Neural progenitor cell (in vitro differentiated cells): ENCODE measurements around the gene CASK. TPM values are rescaled to one million over a fixed set of nuclear protein-coding genes. Genes with fewer than 3 reads are reported as not detected.

Experiments
- DNase-seq: peaks from one replicate; pipeline ENCODE4 v3.0.0-alpha.2; 2016; ENCODE audit warnings: low spot score
- H2AFZ ChIP-seq: fragments of 200-600 bp; sonication (generic); replicated peaks from 2 replicates; pipeline ENCODE4 v1.6.1; 2016; ENCODE audit warnings: antibody characterized with exemption
- H3F3A ChIP-seq: fragments of 200-600 bp; sonication (generic); 2 replicates; pipeline ENCODE4 v1.6.1; 2016; ENCODE audit warnings: antibody characterized with exemption, low read depth
- H3K27ac ChIP-seq: fragments of 200-600 bp; sonication (generic); 2 replicates; pipeline ENCODE4 v1.5.1; 2016; ENCODE audit warnings: mild to moderate bottlenecking
- H3K27me3 ChIP-seq: fragments of 200-600 bp; sonication (generic); 2 replicates; pipeline ENCODE4 v1.6.1; 2016; ENCODE audit warnings: mild to moderate bottlenecking, moderate library complexity
- H3K36me3 ChIP-seq: fragments of 200-600 bp; sonication (generic); 2 replicates; pipeline ENCODE4 v1.5.1; 2016
- H3K4me1 ChIP-seq: fragments of 200-600 bp; sonication (generic); 2 replicates; pipeline ENCODE4 v1.6.1; 2016; ENCODE audit warnings: mixed run types
- H3K4me2 ChIP-seq: fragments of 200-600 bp; sonication (generic); 2 replicates; pipeline ENCODE4 v1.6.1; 2016
- H3K4me3 ChIP-seq: fragments of 200-600 bp; sonication (generic); 2 replicates; pipeline ENCODE4 v1.5.1; 2016
- H3K79me2 ChIP-seq: fragments of 200-600 bp; sonication (generic); 2 replicates; pipeline ENCODE4 v1.6.1; 2016; ENCODE audit warnings: low read depth
- H3K9ac ChIP-seq: fragments of 200-600 bp; sonication (generic); 2 replicates; pipeline ENCODE4 v1.6.1; 2016
- H3K9me3 ChIP-seq: fragments of 200-600 bp; sonication (generic); 2 replicates; pipeline ENCODE4 v1.5.1; 2016; ENCODE audit warnings: low read depth
- H4K20me1 ChIP-seq: fragments of 200-600 bp; sonication (generic); 2 replicates; pipeline ENCODE4 v1.6.1; 2016; ENCODE audit warnings: low read depth
- H3K27ac Mint-ChIP-seq: 3 replicates; pipeline ENCODE4 v1.8.0; 2021; ENCODE audit warnings: mixed read lengths
- H3K27me3 Mint-ChIP-seq: 2 replicates; pipeline ENCODE4 v1.8.0; 2022; ENCODE audit warnings: low read depth, mild to moderate bottlenecking, inconsistent platforms, moderate library complexity, mixed read lengths; ENCODE audit not compliant: insufficient read depth
- H3K36me3 Mint-ChIP-seq: 3 replicates; pipeline ENCODE4 v1.8.0; 2021; ENCODE audit warnings: mixed read lengths
- H3K4me1 Mint-ChIP-seq: 3 replicates; pipeline ENCODE4 v1.8.0; 2021; ENCODE audit warnings: mixed read lengths
- H3K4me3 Mint-ChIP-seq: 3 replicates; pipeline ENCODE4 v1.8.0; 2021; ENCODE audit warnings: mild to moderate bottlenecking, moderate library complexity, mixed read lengths
- H3K9me3 Mint-ChIP-seq: 3 replicates; pipeline ENCODE4 v1.8.0; 2020; ENCODE audit warnings: mixed read lengths
- CTCF ChIP-seq: fragments of 200-600 bp; sonication (generic); IDR thresholded peaks from 2 replicates; pipeline ENCODE4 v1.5.1; 2017; ENCODE audit warnings: antibody characterized with exemption, mild to moderate bottlenecking
- EZH2 ChIP-seq: fragments of 200-600 bp; sonication (generic); IDR thresholded peaks from 2 replicates; pipeline ENCODE4 v1.6.1; 2017; ENCODE audit warnings: antibody characterized with exemption, mild to moderate bottlenecking, moderate library complexity
- EZH2phosphoT487 ChIP-seq: fragments of 200-600 bp; sonication (generic); IDR thresholded peaks from 2 replicates; pipeline ENCODE4 v1.6.1; 2017; ENCODE audit warnings: antibody characterized with exemption
- total RNA-seq: library from RNA; depleted of rRNA; stranded (reverse); fragments of >200 nt; gene quantifications from 2 replicates; pipeline ENCODE4 v1.2.3, GENCODE V29; 2015; ENCODE audit warnings: low replicate concordance

CASK gene
- total RNA-seq, 1 donor from 2014 or later: 85.4 TPM

GRCh38 chrX:41672643-41673042, 250.7 kb downstream of the CASK start:
- Mint-ChIP-seq H3K27me3 (peaks cover 2% of the 10 kb centered on the region), H3K9me3 (no peaks in the 10 kb centered on the region), H3K27ac (no peak overlapping the region), H3K4me3 (no peak overlapping the region), H3K4me1 (no peaks in the 10 kb centered on the region), H3K36me3 (peaks cover 7% of the 10 kb centered on the region)
- Histone ChIP-seq H3K79me2 (no peaks in the 10 kb centered on the region), H3K9ac (no peak overlapping the region), H4K20me1 (no peaks in the 10 kb centered on the region), H2AFZ (no peak overlapping the region), H3K27ac (no peak overlapping the region), H3K36me3 (no peaks in the 10 kb centered on the region), H3K27me3 (no peaks in the 10 kb centered on the region), H3K4me1 (peaks cover 9% of the 10 kb centered on the region), H3F3A (no peaks in the 10 kb centered on the region), H3K4me3 (no peak overlapping the region), H3K9me3 (no peaks in the 10 kb centered on the region), H3K4me2 (no peak overlapping the region)
- TF ChIP-seq EZH2phosphoT487: no peak
- no peak for TF ChIP-seq EZH2
- no peak for TF ChIP-seq CTCF
- no peak for DNase-seq

- Mint-ChIP-seq H3K27ac (no peak overlapping the region), H3K36me3 (peaks cover 7% of the 10 kb centered on the region), H3K4me3 (no peak overlapping the region), H3K4me1 (no peaks in the 10 kb centered on the region), H3K9me3 (no peaks in the 10 kb centered on the region), H3K27me3 (peaks cover 2% of the 10 kb centered on the region)
- H3K36me3 ChIP-seq: no peaks in the 10 kb centered on the region
- TF ChIP-seq EZH2phosphoT487 (no peak), EZH2 (no peak), CTCF (no peak)
- no peaks in the 10 kb centered on the region for H3K27me3 ChIP-seq
- no peak overlapping the region for H3K9ac ChIP-seq
- H3K4me2 ChIP-seq: no peak overlapping the region
- H3K27ac ChIP-seq: no peak overlapping the region
- H3K79me2 ChIP-seq: no peaks in the 10 kb centered on the region
- H2AFZ ChIP-seq: no peak overlapping the region
- H3K9me3 ChIP-seq: no peaks in the 10 kb centered on the region
- DNase-seq: no peak
- no peaks in the 10 kb centered on the region for H3F3A ChIP-seq
- H3K4me3 ChIP-seq: no peak overlapping the region
- no peaks in the 10 kb centered on the region for H4K20me1 ChIP-seq
- H3K4me1 ChIP-seq: peaks cover 9% of the 10 kb centered on the region
Measured at GRCh38 chrX:41671082-41671481, 252.3 kb downstream of the CASK start.

GRCh38 chrX:41670112-41670511, 253.2 kb downstream of the CASK start:
- Histone ChIP-seq H3K4me1 (peaks cover 9% of the 10 kb centered on the region), H4K20me1 (no peaks in the 10 kb centered on the region), H3K4me3 (no peak overlapping the region), H3K9me3 (no peaks in the 10 kb centered on the region), H3K9ac (no peak overlapping the region), H3K36me3 (peaks cover 4% of the 10 kb centered on the region), H3K4me2 (no peak overlapping the region), H3K27ac (no peak overlapping the region), H3K79me2 (no peaks in the 10 kb centered on the region), H3K27me3 (no peaks in the 10 kb centered on the region), H2AFZ (no peak overlapping the region), H3F3A (no peaks in the 10 kb centered on the region)
- TF ChIP-seq EZH2phosphoT487 (no peak), CTCF (no peak), EZH2 (no peak)
- peaks cover 2% of the 10 kb centered on the region for H3K27me3 Mint-ChIP-seq
- no peaks in the 10 kb centered on the region for H3K9me3 Mint-ChIP-seq
- DNase-seq: no peak
- no peak overlapping the region for H3K27ac Mint-ChIP-seq
- no peaks in the 10 kb centered on the region for H3K4me1 Mint-ChIP-seq
- peaks cover 5% of the 10 kb centered on the region for H3K36me3 Mint-ChIP-seq
- H3K4me3 Mint-ChIP-seq: no peak overlapping the region
